WTC11 (cell line): ENCODE results near the gene DGLUCY. TPM values are rescaled to one million over a fixed set of nuclear protein-coding genes. Genes with fewer than 3 reads are reported as not detected.

Experiments
- ATAC-seq: fragments of 200-7000 bp; cut with Tn5 transposase; 2 replicates; pipeline ENCODE4 v1.10.0; 2021; ENCODE audit warnings: mild to moderate bottlenecking, moderate library complexity
- CTCF ChIA-PET: fragments of 300-600 bp; sonication (Branson Sonifier 250); formaldehyde crosslinking; loops from one replicate; lab custom pipeline; 2021; ENCODE audit warnings: antibody characterized with exemption; lab: Charles Lee
- POLR2A ChIA-PET: fragments of 350-600 bp; sonication (Branson Sonifier 250); formaldehyde crosslinking; loops from one replicate; lab custom pipeline; 2021; ENCODE audit warnings: antibody characterized with exemption; lab: Charles Lee
- DNase-seq: peaks from one replicate; pipeline ENCODE4 v3.0.0; 2021; ENCODE audit warnings: low spot score
- H3K27ac Mint-ChIP-seq: 2 replicates; pipeline ENCODE4 v1.8.0; 2021; ENCODE audit warnings: mixed read lengths
- H3K27me3 Mint-ChIP-seq: 2 replicates; pipeline ENCODE4 v1.8.0; 2021; ENCODE audit warnings: low read depth, mild to moderate bottlenecking, moderate library complexity, mixed read lengths
- H3K36me3 Mint-ChIP-seq: 2 replicates; pipeline ENCODE4 v1.8.0; 2021; ENCODE audit warnings: mixed read lengths
- H3K4me1 Mint-ChIP-seq: 2 replicates; pipeline ENCODE4 v1.8.0; 2022; ENCODE audit warnings: mixed read lengths
- H3K4me3 Mint-ChIP-seq: 2 replicates; pipeline ENCODE4 v1.8.0; 2021; ENCODE audit warnings: mild to moderate bottlenecking, moderate library complexity, mixed read lengths
- H3K9me3 Mint-ChIP-seq: 2 replicates; pipeline ENCODE4 v1.8.0; 2021; ENCODE audit warnings: mixed read lengths
- GRHL2 ChIP-seq: fragments of 250-450 bp; sonication (Bioruptor Pico); IDR thresholded peaks from 2 replicates; pipeline ENCODE4 v1.8.0; 2022; ENCODE audit warnings: mild to moderate bottlenecking, moderate library complexity; ENCODE audit not compliant: insufficient replicate concordance, severe bottlenecking
- GTF2I ChIP-seq: fragments of 250-450 bp; sonication (Bioruptor Pico); conservative IDR thresholded peaks from 2 replicates; pipeline ENCODE4 v1.4.0; 2021; ENCODE audit warnings: mild to moderate bottlenecking
- IRF2 ChIP-seq: sonication (generic); formaldehyde crosslinking; IDR thresholded peaks from 2 replicates; pipeline ENCODE4 v1.8.0; 2022; ENCODE audit warnings: low read depth, missing genetic modification reagents, borderline replicate concordance
- NFE2L1 ChIP-seq: sonication (generic); formaldehyde crosslinking; IDR thresholded peaks from 2 replicates; pipeline ENCODE4 v1.8.1; 2023; ENCODE audit warnings: missing genetic modification reagents
- SMAD3 ChIP-seq: sonication (generic); formaldehyde crosslinking; IDR thresholded peaks from 2 replicates; pipeline ENCODE4 v1.8.0; 2022; ENCODE audit warnings: missing genetic modification reagents, mild to moderate bottlenecking, borderline replicate concordance
- TEAD1 ChIP-seq: sonication (generic); formaldehyde crosslinking; IDR thresholded peaks from 2 replicates; pipeline ENCODE4 v1.8.0; 2022; ENCODE audit warnings: mild to moderate bottlenecking, missing genetic modification reagents
- ZNF396 ChIP-seq: fragments of 250-450 bp; sonication (Bioruptor Pico); IDR thresholded peaks from 2 replicates; pipeline ENCODE4 v1.8.0; 2021; ENCODE audit warnings: mild to moderate bottlenecking, moderate library complexity, borderline replicate concordance
- total RNA-seq: library from RNA; stranded (reverse); gene quantifications from 3 replicates; pipeline ENCODE4 v1.2.3, GENCODE V29; 2021
- TF ChIP-seq, protein P1 (sequence below): sonication (generic); formaldehyde crosslinking; IDR thresholded peaks from 2 replicates; pipeline ENCODE4 v1.8.1; 2023; ENCODE audit warnings: mild to moderate bottlenecking, moderate library complexity, missing genetic modification reagents
- TF ChIP-seq, protein P2 (sequence below): sonication (generic); formaldehyde crosslinking; conservative IDR thresholded peaks from 2 replicates; pipeline ENCODE4 v1.8.1; 2022; ENCODE audit warnings: mild to moderate bottlenecking, missing genetic modification reagents
- TF ChIP-seq, protein P3 (sequence below): sonication (generic); formaldehyde crosslinking; IDR thresholded peaks from 2 replicates; pipeline ENCODE4 v1.8.0; 2023; ENCODE audit warnings: missing genetic modification reagents, mild to moderate bottlenecking, borderline replicate concordance
- TF ChIP-seq, protein P4 (sequence below): sonication (generic); formaldehyde crosslinking; IDR thresholded peaks from 2 replicates; pipeline ENCODE4 v1.8.1; 2022; ENCODE audit warnings: low read depth, mild to moderate bottlenecking, moderate library complexity, missing genetic modification reagents, borderline replicate concordance
- TF ChIP-seq, protein P5 (sequence below): fragments of 200-600 bp; IDR thresholded peaks from 2 replicates; pipeline ENCODE4 v1.8.0; 2022; ENCODE audit warnings: antibody characterized with exemption
- TF ChIP-seq, protein P6 (sequence below): sonication (generic); formaldehyde crosslinking; IDR thresholded peaks from 2 replicates; pipeline ENCODE4 v1.8.0; 2023; ENCODE audit warnings: mild to moderate bottlenecking, missing genetic modification reagents
- TF ChIP-seq, protein P7 (sequence below): sonication (generic); formaldehyde crosslinking; IDR thresholded peaks from 2 replicates; pipeline ENCODE4 v1.8.0; 2022; ENCODE audit warnings: mild to moderate bottlenecking, missing genetic modification reagents

Gene DGLUCY
- total RNA-seq, 1 experiment from 2014 or later: 35.4 TPM

DNA sequence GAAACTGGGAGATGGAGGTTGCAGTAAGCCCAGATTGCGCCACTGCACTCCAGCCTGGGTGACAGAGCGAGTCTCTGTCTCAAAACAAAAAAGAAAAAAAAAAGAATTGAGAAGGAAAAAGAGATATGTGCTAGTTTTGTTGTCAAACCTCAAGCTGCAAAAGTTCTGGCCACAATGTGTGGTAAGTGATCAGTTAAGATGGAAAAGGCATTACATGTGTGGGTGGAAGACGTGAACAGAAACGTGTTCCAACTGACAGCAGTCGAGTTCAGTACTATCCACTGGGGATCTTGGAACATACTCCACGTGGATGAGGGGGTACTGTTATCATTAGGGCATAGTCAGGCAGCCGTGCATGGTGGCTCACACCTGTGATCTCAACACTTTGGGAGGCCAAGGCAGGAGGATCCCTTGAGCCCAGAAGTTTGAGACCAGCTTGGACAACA is 113.3 kb downstream of the DGLUCY start:
- Mint-ChIP-seq H3K36me3 (peaks cover 20% of the 10 kb centered on the region), H3K9me3 (peaks cover 16% of the 10 kb centered on the region), H3K27ac (no peak overlapping the region), H3K4me1 (peaks cover 25% of the 10 kb centered on the region), H3K27me3 (0 out of 2 replicates have a peak, but pooled peaks cover 2% of the 10 kb centered on the region), H3K4me3 (no peak overlapping the region)
- ChIA-PET POLR2A (no interaction called here), CTCF (interaction anchor here (2.6 kb wide), 1 partner anchor 54 kb away, joined by 9 read pairs; no protein-coding TSS in a partner anchor)
- TF ChIP-seq, protein P1, sequence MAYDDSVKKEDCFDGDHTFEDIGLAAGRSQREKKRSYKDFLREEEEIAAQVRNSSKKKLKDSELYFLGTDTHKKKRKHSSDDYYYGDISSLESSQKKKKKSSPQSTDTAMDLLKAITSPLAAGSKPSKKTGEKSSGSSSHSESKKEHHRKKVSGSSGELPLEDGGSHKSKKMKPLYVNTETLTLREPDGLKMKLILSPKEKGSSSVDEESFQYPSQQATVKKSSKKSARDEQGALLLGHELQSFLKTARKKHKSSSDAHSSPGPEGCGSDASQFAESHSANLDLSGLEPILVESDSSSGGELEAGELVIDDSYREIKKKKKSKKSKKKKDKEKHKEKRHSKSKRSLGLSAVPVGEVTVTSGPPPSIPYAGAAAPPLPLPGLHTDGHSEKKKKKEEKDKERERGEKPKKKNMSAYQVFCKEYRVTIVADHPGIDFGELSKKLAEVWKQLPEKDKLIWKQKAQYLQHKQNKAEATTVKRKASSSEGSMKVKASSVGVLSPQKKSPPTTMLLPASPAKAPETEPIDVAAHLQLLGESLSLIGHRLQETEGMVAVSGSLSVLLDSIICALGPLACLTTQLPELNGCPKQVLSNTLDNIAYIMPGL (CRISPR knock-in tag): no peak
- TF ChIP-seq GRHL2 (CRISPR knock-in tag) (no peak), TEAD1 (CRISPR knock-in tag) (no peak), NFE2L1 (no peak), ZNF396 (CRISPR knock-in tag) (no peak), IRF2 (CRISPR knock-in tag) (no peak), GTF2I (no peak)
- TF ChIP-seq, protein P2, sequence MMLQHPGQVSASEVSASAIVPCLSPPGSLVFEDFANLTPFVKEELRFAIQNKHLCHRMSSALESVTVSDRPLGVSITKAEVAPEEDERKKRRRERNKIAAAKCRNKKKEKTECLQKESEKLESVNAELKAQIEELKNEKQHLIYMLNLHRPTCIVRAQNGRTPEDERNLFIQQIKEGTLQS: no peak
- TF ChIP-seq, protein P3, sequence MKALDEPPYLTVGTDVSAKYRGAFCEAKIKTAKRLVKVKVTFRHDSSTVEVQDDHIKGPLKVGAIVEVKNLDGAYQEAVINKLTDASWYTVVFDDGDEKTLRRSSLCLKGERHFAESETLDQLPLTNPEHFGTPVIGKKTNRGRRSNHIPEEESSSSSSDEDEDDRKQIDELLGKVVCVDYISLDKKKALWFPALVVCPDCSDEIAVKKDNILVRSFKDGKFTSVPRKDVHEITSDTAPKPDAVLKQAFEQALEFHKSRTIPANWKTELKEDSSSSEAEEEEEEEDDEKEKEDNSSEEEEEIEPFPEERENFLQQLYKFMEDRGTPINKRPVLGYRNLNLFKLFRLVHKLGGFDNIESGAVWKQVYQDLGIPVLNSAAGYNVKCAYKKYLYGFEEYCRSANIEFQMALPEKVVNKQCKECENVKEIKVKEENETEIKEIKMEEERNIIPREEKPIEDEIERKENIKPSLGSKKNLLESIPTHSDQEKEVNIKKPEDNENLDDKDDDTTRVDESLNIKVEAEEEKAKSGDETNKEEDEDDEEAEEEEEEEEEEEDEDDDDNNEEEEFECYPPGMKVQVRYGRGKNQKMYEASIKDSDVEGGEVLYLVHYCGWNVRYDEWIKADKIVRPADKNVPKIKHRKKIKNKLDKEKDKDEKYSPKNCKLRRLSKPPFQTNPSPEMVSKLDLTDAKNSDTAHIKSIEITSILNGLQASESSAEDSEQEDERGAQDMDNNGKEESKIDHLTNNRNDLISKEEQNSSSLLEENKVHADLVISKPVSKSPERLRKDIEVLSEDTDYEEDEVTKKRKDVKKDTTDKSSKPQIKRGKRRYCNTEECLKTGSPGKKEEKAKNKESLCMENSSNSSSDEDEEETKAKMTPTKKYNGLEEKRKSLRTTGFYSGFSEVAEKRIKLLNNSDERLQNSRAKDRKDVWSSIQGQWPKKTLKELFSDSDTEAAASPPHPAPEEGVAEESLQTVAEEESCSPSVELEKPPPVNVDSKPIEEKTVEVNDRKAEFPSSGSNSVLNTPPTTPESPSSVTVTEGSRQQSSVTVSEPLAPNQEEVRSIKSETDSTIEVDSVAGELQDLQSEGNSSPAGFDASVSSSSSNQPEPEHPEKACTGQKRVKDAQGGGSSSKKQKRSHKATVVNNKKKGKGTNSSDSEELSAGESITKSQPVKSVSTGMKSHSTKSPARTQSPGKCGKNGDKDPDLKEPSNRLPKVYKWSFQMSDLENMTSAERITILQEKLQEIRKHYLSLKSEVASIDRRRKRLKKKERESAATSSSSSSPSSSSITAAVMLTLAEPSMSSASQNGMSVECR (CRISPR knock-in tag): no peak
- TF ChIP-seq, protein P4, sequence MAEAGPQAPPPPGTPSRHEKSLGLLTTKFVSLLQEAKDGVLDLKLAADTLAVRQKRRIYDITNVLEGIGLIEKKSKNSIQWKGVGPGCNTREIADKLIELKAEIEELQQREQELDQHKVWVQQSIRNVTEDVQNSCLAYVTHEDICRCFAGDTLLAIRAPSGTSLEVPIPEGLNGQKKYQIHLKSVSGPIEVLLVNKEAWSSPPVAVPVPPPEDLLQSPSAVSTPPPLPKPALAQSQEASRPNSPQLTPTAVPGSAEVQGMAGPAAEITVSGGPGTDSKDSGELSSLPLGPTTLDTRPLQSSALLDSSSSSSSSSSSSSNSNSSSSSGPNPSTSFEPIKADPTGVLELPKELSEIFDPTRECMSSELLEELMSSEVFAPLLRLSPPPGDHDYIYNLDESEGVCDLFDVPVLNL (CRISPR knock-in tag): no peak
- TF ChIP-seq, protein P5, sequence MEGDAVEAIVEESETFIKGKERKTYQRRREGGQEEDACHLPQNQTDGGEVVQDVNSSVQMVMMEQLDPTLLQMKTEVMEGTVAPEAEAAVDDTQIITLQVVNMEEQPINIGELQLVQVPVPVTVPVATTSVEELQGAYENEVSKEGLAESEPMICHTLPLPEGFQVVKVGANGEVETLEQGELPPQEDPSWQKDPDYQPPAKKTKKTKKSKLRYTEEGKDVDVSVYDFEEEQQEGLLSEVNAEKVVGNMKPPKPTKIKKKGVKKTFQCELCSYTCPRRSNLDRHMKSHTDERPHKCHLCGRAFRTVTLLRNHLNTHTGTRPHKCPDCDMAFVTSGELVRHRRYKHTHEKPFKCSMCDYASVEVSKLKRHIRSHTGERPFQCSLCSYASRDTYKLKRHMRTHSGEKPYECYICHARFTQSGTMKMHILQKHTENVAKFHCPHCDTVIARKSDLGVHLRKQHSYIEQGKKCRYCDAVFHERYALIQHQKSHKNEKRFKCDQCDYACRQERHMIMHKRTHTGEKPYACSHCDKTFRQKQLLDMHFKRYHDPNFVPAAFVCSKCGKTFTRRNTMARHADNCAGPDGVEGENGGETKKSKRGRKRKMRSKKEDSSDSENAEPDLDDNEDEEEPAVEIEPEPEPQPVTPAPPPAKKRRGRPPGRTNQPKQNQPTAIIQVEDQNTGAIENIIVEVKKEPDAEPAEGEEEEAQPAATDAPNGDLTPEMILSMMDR: no peak
- ATAC-seq: no peak
- DNase-seq: no peak

DNA sequence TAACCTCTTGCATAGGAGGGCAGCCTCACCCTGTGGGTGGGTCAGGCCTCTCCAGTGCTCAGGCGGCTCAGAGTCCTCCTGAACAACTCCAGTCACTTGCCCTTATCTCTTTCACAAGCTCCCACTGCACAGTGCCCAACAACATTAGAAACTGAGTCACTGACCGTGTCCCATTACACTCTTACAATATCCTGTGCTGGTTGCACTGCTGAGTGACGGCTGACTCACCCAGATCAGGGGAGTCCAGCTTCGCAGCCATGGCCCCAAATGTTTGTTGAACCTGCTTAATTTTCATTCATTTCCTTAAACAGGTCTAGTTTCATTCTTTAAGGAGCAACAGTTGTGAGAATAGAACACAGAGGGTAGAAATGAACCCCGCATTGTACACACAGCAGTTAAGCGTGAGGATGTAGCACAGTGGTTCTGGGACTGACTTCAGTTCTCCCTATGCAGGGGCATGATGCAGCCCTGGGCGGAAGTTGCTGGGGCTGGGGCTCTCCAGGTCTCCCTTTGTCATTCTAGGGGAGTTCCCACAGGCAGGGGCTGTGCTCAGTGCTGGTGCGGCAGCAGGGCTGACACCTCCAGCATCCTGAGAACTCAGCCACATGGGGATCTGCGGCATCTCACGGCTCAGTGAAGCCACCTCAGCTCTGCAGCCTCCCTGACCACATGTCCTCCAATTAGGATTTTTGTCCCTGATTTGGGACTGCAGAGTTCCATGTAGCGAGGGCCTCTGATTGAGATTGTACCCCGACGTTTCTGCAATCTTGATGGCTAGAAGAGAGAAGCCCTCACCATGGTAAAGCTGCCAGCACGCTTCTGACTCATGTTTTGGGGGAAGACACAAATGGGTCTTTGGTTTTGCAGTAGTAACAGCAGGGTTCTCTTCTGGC is 114.5 kb downstream of the DGLUCY start:
- H3K4me1 Mint-ChIP-seq: peaks cover 23% of the 10 kb centered on the region
- CTCF ChIA-PET: interaction anchor here (1.0 to 2.6 kb wide), 3 partner anchors 12 to 55 kb away, joined by 3 to 9 read pairs (median 5); no protein-coding TSS in a partner anchor
- H3K36me3 Mint-ChIP-seq: peaks cover 20% of the 10 kb centered on the region
- ATAC-seq (peak; percentile 99), DNase-seq (peak; percentile 71)
- H3K27me3 Mint-ChIP-seq: peaks cover 2% of the 10 kb centered on the region; the same call in 1 of the 2 replicates
- H3K27ac Mint-ChIP-seq: peak overlapping the region; percentile 71; the same call in 1 of the 2 replicates
- peaks cover 16% of the 10 kb centered on the region for H3K9me3 Mint-ChIP-seq
- H3K4me3 Mint-ChIP-seq: no peak overlapping the region
- POLR2A ChIA-PET: interaction anchor here (0.6 kb wide), 1 partner anchor 25 kb away, joined by 3 read pairs; no protein-coding TSS in a partner anchor
- 0 out of 2 replicates have a peak, but pooled peaks have one; percentile 43 for TF ChIP-seq SMAD3 (CRISPR knock-in tag)
- TF ChIP-seq, protein P6, sequence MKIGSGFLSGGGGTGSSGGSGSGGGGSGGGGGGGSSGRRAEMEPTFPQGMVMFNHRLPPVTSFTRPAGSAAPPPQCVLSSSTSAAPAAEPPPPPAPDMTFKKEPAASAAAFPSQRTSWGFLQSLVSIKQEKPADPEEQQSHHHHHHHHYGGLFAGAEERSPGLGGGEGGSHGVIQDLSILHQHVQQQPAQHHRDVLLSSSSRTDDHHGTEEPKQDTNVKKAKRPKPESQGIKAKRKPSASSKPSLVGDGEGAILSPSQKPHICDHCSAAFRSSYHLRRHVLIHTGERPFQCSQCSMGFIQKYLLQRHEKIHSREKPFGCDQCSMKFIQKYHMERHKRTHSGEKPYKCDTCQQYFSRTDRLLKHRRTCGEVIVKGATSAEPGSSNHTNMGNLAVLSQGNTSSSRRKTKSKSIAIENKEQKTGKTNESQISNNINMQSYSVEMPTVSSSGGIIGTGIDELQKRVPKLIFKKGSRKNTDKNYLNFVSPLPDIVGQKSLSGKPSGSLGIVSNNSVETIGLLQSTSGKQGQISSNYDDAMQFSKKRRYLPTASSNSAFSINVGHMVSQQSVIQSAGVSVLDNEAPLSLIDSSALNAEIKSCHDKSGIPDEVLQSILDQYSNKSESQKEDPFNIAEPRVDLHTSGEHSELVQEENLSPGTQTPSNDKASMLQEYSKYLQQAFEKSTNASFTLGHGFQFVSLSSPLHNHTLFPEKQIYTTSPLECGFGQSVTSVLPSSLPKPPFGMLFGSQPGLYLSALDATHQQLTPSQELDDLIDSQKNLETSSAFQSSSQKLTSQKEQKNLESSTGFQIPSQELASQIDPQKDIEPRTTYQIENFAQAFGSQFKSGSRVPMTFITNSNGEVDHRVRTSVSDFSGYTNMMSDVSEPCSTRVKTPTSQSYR (CRISPR knock-in tag): peak; percentile 45; the same call in 1 of the 2 replicates
- no peak for TF ChIP-seq IRF2 (CRISPR knock-in tag)
- TF ChIP-seq, protein P7, sequence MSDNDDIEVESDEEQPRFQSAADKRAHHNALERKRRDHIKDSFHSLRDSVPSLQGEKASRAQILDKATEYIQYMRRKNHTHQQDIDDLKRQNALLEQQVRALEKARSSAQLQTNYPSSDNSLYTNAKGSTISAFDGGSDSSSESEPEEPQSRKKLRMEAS (CRISPR knock-in tag): peak; percentile 51; the same call in 1 of the 2 replicates
